SU-DHL-6 (cell line): ENCODE data around the gene RNF166.

Experiments used
- CTCF ChIP-seq: fragments of 200-600 bp; sonication (generic); IDR thresholded peaks from one replicate; pipeline ENCODE4 v1.5.1; 2017; ENCODE audit warnings: antibody characterized with exemption, mild to moderate bottlenecking, low read length, moderate library complexity; ENCODE audit not compliant: insufficient read depth, poor library complexity, severe bottlenecking
- EZH2phosphoT487 ChIP-seq: fragments of 200-600 bp; sonication (generic), shearing (Covaris generic); conservative IDR thresholded peaks from 2 replicates; pipeline ENCODE4 v1.6.1; 2018; ENCODE audit warnings: mild to moderate bottlenecking, antibody characterized with exemption, low read length, moderate library complexity, mixed read lengths

- TF ChIP-seq CTCF = peak; percentile 64
- no peak for TF ChIP-seq EZH2phosphoT487
Observed at GRCh38 chr16:88754912-88755744, 48.9 kb upstream of the RNF166 start.
